ENCODE results near the gene FCN3.

FCN3 gene

GRCh38 chr1:27357281-27358037 is 17.2 kb downstream of the FCN3 start:
- DNase-seq = peak; percentile 85 to 86

GRCh38 chr1:27356619-27357280 is 17.9 kb downstream of the FCN3 start:
- peak; percentile 34 to 57 for DNase-seq

- no peak for DNase-seq
Measured at GRCh38 chr1:27356277-27356618, 18.4 kb downstream of the FCN3 start.

- no peak for DNase-seq
Measured at GRCh38 chr1:27355683-27356082, 18.9 kb downstream of the FCN3 start.

GRCh38 chr1:27353629-27354028 is 21.0 kb downstream of the FCN3 start:
- DNase-seq = no peak

- DNase-seq = no peak
Measured at GRCh38 chr1:27353166-27353565, 21.5 kb downstream of the FCN3 start.

GRCh38 chr1:27351541-27352107 is 23.0 kb downstream of the FCN3 start:
- DNase-seq = no peak

GRCh38 chr1:27350663-27351540 is 23.7 kb downstream of the FCN3 start:
- no peak for DNase-seq

- DNase-seq = no peak
Measured at GRCh38 chr1:27349784-27350662, 24.6 kb downstream of the FCN3 start.

- DNase-seq = peak in 1 of 2 donors; percentile 37
Measured at GRCh38 chr1:27348861-27349783, 25.5 kb downstream of the FCN3 start.

GRCh38 chr1:27346991-27347624 is 27.5 kb downstream of the FCN3 start:
- DNase-seq = no peak

- DNase-seq = no peak
Measured at GRCh38 chr1:27346357-27346756, 28.3 kb downstream of the FCN3 start.

GRCh38 chr1:27345272-27345671 is 29.4 kb downstream of the FCN3 start:
- no peak for DNase-seq

GRCh38 chr1:27343639-27344025 is 31.0 kb downstream of the FCN3 start:
- DNase-seq = no peak

GRCh38 chr1:27342778-27343638 is 31.6 kb downstream of the FCN3 start:
- DNase-seq = peak; percentile 82 to 87

GRCh38 chr1:27342391-27342777 is 32.2 kb downstream of the FCN3 start:
- DNase-seq = peak in 1 of 2 donors; percentile 43

- DNase-seq = peak; percentile 60 to 70
Measured at GRCh38 chr1:27341525-27342252, 32.9 kb downstream of the FCN3 start, which contains the start of gene SYTL1. TSS of gene SYTL1 (plus strand) at chr1:27342022. CDS start at chr1:27345335, 3,313 bp downstream.

- no peak for DNase-seq
Measured at GRCh38 chr1:27339213-27339612, 35.4 kb downstream of the FCN3 start.

GRCh38 chr1:27338751-27339150 is 35.9 kb downstream of the FCN3 start:
- DNase-seq = no peak

Measured in CD4-positive, alpha-beta T cell treated with Interleukin-4 for 1 hour (primary cell).